Measurements from ENCODE around the gene TMX1.
A peak's percentile ranks its signal among the peaks of the same experiment; 100 is the strongest.

TMX1 gene

GRCh38 chr14:51239813-51240803 lies at the start of gene TMX1:
Gene TMX1, plus strand, starts transcription at chr14:51240247. Its CDS starts 46 bp downstream, at chr14:51240293.
- no peak within 1 kb of the TSS for H3K4me3 Mint-ChIP-seq
- H3K4me1 Mint-ChIP-seq, result peaks cover 9% of the 10 kb centered on the region
- H3K36me3 Mint-ChIP-seq (ENCODE audit: low read depth), result peaks cover 8% of the 10 kb centered on the region
- H3K9me3 Mint-ChIP-seq, result no peaks in the 10 kb centered on the region
- H3K27ac Mint-ChIP-seq, result no peak within 1 kb of the TSS
- TF ChIP-seq CTCF (IDR thresholded peaks at IDR 0.05; ENCODE audit: unreplicated experiment in 3 of 3), result peak in 1 of 3 experiments; percentile 13
- H3K27me3 Mint-ChIP-seq (ENCODE audit: low read depth), result no peaks in the 10 kb centered on the region

DNA sequence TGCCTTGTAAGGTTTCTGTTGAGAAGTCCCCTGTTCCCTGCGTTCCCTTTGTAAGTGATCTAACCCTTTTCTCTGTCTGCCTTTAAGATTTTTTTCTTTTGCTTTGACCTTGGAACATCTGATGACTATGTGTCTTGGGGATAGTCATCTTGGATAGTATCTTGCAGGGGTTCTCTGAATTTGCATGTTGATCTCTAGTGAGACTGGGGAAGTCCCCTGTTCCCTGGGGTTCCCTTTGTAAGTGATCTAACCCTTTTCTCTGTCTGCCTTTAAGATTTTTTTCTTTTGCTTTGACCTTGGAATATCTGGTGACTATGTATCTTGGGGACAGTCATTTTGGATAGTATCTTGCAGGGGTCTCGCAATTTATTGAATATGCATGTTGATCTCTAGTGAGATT lies 38.2 kb upstream of the TMX1 start:
- H3K9me3 Mint-ChIP-seq, result no peaks in the 10 kb centered on the region

GRCh38 chr14:51202914-51203665 lies 37.0 kb upstream of the TMX1 start:
- Mint-ChIP-seq H3K27ac (no peak overlapping the region), H3K9me3 (no peaks in the 10 kb centered on the region), H3K27me3 (ENCODE audit: low read depth) (no peaks in the 10 kb centered on the region), H3K4me3 (no peak overlapping the region), H3K36me3 (ENCODE audit: low read depth) (no peaks in the 10 kb centered on the region), H3K4me1 (no peaks in the 10 kb centered on the region)
- no peak for TF ChIP-seq CTCF (IDR thresholded peaks at IDR 0.05; ENCODE audit: unreplicated experiment in 3 of 3)

More for the DNA sequence above, 38.2 kb upstream of the TMX1 start:
- no peak overlapping the region for H3K27ac Mint-ChIP-seq
- TF ChIP-seq CTCF (IDR thresholded peaks at IDR 0.05; ENCODE audit: unreplicated experiment in 3 of 3), result no peak
- no peaks in the 10 kb centered on the region for H3K27me3 Mint-ChIP-seq (ENCODE audit: low read depth)
- H3K36me3 Mint-ChIP-seq (ENCODE audit: low read depth), result no peaks in the 10 kb centered on the region
- H3K4me3 Mint-ChIP-seq, result no peak overlapping the region
- H3K4me1 Mint-ChIP-seq, result no peaks in the 10 kb centered on the region

- H3K9me3 Mint-ChIP-seq, result no peaks in the 10 kb centered on the region
- no peaks in the 10 kb centered on the region for H3K4me1 Mint-ChIP-seq
- no peak overlapping the region for H3K4me3 Mint-ChIP-seq
- TF ChIP-seq CTCF (IDR thresholded peaks at IDR 0.05; ENCODE audit: unreplicated experiment in 3 of 3), result no peak
- no peaks in the 10 kb centered on the region for H3K27me3 Mint-ChIP-seq (ENCODE audit: low read depth)
- H3K36me3 Mint-ChIP-seq (ENCODE audit: low read depth), result no peaks in the 10 kb centered on the region
- no peak overlapping the region for H3K27ac Mint-ChIP-seq
These were observed 36.2 kb upstream of the TMX1 start for GRCh38 chr14:51203881-51204280.

DNA sequence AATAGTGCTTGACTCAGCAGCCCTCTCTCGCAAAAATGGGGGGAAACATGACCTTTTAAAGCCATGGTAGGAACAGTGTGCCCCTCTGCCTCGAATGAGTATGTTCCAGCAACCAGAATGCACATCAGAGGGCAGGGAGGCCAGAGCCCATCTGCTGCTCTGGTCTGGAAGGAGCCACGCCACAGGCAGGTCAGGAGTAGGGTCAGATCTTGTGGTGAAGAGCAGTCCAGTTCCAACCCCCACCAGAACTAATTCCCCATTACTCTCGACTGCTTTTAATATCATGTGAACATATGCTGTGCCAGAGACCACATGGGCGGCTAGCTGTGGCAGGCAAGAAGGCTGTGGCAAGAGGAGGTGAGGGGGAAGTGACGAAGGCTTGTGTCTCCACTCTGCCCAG lies 34.6 kb upstream of the TMX1 start:
- Mint-ChIP-seq H3K36me3 (ENCODE audit: low read depth) (no peaks in the 10 kb centered on the region), H3K4me3 (no peak overlapping the region), H3K9me3 (no peaks in the 10 kb centered on the region), H3K27ac (no peak overlapping the region), H3K27me3 (ENCODE audit: low read depth) (no peaks in the 10 kb centered on the region), H3K4me1 (no peaks in the 10 kb centered on the region)
- no peak for TF ChIP-seq CTCF (IDR thresholded peaks at IDR 0.05; ENCODE audit: unreplicated experiment in 3 of 3)
